Measurements from ENCODE around the gene TMEM130.
A peak's percentile ranks its signal among the peaks of the same experiment; 100 is the strongest.

Gene TMEM130

GRCh38 chr7:98878365-98879197, 8.8 kb upstream of the TMEM130 start, which contains the start of gene TRRAP:
Gene TRRAP, plus strand, starts transcription at chr7:98878532. Its CDS starts 2,619 bp downstream, at chr7:98881151.
- TF ChIP-seq TAF1 (IDR thresholded peaks at IDR 0.05; ENCODE audit: borderline replicate concordance, insufficient read depth, low read length) (peak; percentile 26; the same call in 1 of the 2 replicates), SIN3A (IDR thresholded peaks at IDR 0.05; ENCODE audit: borderline replicate concordance, insufficient read depth, low read length) (peak; percentile 24; the same call in 1 of the 2 replicates), REST (IDR thresholded peaks at IDR 0.05; ENCODE audit: insufficient read depth in 1 of 2, low read depth in 2 of 2, low read length in 2 of 2) (no peak), POLR2AphosphoS5 (IDR thresholded peaks at IDR 0.05; ENCODE audit: low read depth, low read length) (peak; percentile 52; the same call in 1 of the 2 replicates), FOXP2 (optimal IDR thresholded peaks at IDR 0.05; ENCODE audit: borderline replicate concordance, extremely low read depth, extremely low read length, insufficient read depth) (peak; percentile 17)

- no peak for TF ChIP-seq TAF1 (IDR thresholded peaks at IDR 0.05; ENCODE audit: borderline replicate concordance, insufficient read depth, low read length)
- TF ChIP-seq SIN3A (IDR thresholded peaks at IDR 0.05; ENCODE audit: borderline replicate concordance, insufficient read depth, low read length), result no peak
- TF ChIP-seq POLR2AphosphoS5 (IDR thresholded peaks at IDR 0.05; ENCODE audit: low read depth, low read length), result no peak
- no peak for TF ChIP-seq FOXP2 (optimal IDR thresholded peaks at IDR 0.05; ENCODE audit: borderline replicate concordance, extremely low read depth, extremely low read length, insufficient read depth)
- TF ChIP-seq REST (IDR thresholded peaks at IDR 0.05; ENCODE audit: insufficient read depth in 1 of 2, low read depth in 2 of 2, low read length in 2 of 2), result no peak
These were observed 8.0 kb upstream of the TMEM130 start for GRCh38 chr7:98877692-98878364.

- TF ChIP-seq TAF1 (IDR thresholded peaks at IDR 0.05; ENCODE audit: borderline replicate concordance, insufficient read depth, low read length), result no peak
- no peak for TF ChIP-seq REST (IDR thresholded peaks at IDR 0.05; ENCODE audit: insufficient read depth in 1 of 2, low read depth in 2 of 2, low read length in 2 of 2)
- TF ChIP-seq FOXP2 (optimal IDR thresholded peaks at IDR 0.05; ENCODE audit: borderline replicate concordance, extremely low read depth, extremely low read length, insufficient read depth), result no peak
- no peak for TF ChIP-seq POLR2AphosphoS5 (IDR thresholded peaks at IDR 0.05; ENCODE audit: low read depth, low read length)
- TF ChIP-seq SIN3A (IDR thresholded peaks at IDR 0.05; ENCODE audit: borderline replicate concordance, insufficient read depth, low read length), result no peak
These were observed 7.3 kb upstream of the TMEM130 start for GRCh38 chr7:98877146-98877545.

- no peak for TF ChIP-seq FOXP2 (optimal IDR thresholded peaks at IDR 0.05; ENCODE audit: borderline replicate concordance, extremely low read depth, extremely low read length, insufficient read depth)
- no peak for TF ChIP-seq POLR2AphosphoS5 (IDR thresholded peaks at IDR 0.05; ENCODE audit: low read depth, low read length)
- no peak for TF ChIP-seq SIN3A (IDR thresholded peaks at IDR 0.05; ENCODE audit: borderline replicate concordance, insufficient read depth, low read length)
- no peak for TF ChIP-seq TAF1 (IDR thresholded peaks at IDR 0.05; ENCODE audit: borderline replicate concordance, insufficient read depth, low read length)
- TF ChIP-seq REST (IDR thresholded peaks at IDR 0.05; ENCODE audit: insufficient read depth in 1 of 2, low read depth in 2 of 2, low read length in 2 of 2), result no peak
These were observed 5.7 kb upstream of the TMEM130 start for GRCh38 chr7:98875501-98875900.
